ENCODE measurements around the gene BCL7A.
A peak's percentile ranks its signal among the peaks of the same experiment; 100 is the strongest.

BCL7A gene

GRCh38 chr12:122057007-122057735 is 35.5 kb downstream of the BCL7A start:
- DNase-seq = no peak

GRCh38 chr12:122057769-122058168 is 36.1 kb downstream of the BCL7A start:
- DNase-seq = no peak

GRCh38 chr12:122058549-122059149 is 37.0 kb downstream of the BCL7A start:
- no peak for DNase-seq

- no peak for DNase-seq
Measured at GRCh38 chr12:122059203-122059960, 37.7 kb downstream of the BCL7A start.

GRCh38 chr12:122060081-122060501 is 38.4 kb downstream of the BCL7A start:
- no peak for DNase-seq

- no peak for DNase-seq
Measured at GRCh38 chr12:122061253-122061652, 39.6 kb downstream of the BCL7A start.

- DNase-seq = peak; percentile 79
Measured at GRCh38 chr12:122062832-122063693, 41.4 kb downstream of the BCL7A start.

- DNase-seq = no peak
Measured at GRCh38 chr12:122063694-122064024, 42.0 kb downstream of the BCL7A start.

GRCh38 chr12:122064025-122064777 is 42.5 kb downstream of the BCL7A start:
- peak; percentile 96 for DNase-seq

GRCh38 chr12:122064780-122065588 is 43.3 kb downstream of the BCL7A start:
- no peak for DNase-seq

GRCh38 chr12:122067548-122067947 is 45.9 kb downstream of the BCL7A start:
- DNase-seq = no peak

- peak; percentile 41 for DNase-seq
Measured at GRCh38 chr12:122067966-122068365, 46.3 kb downstream of the BCL7A start.

- DNase-seq = peak; percentile 38
Measured at GRCh38 chr12:122072031-122072970, 50.6 kb downstream of the BCL7A start.

- no peak for DNase-seq
Measured at GRCh38 chr12:122073815-122074214, 52.1 kb downstream of the BCL7A start.

GRCh38 chr12:122076743-122077495 is 55.2 kb downstream of the BCL7A start:
- DNase-seq = no peak

- peak; percentile 98 for DNase-seq
Measured at GRCh38 chr12:122078141-122079032, 56.7 kb downstream of the BCL7A start, which contains the start of gene MLXIP. TSS of gene MLXIP (plus strand) at chr12:122078756. CDS start at chr12:122078854, 98 bp downstream.

GRCh38 chr12:122079033-122079531 is 57.4 kb downstream of the BCL7A start:
- DNase-seq = peak; percentile 55

- peak; percentile 75 for DNase-seq
Measured at GRCh38 chr12:122079532-122080081, 57.9 kb downstream of the BCL7A start.

All from hematopoietic multipotent progenitor cell treated with erythropoietin and hydrocortisone succinate and interleukin-3 and kit ligand, for 4 days (in vitro differentiated cells).